Left lung (tissue), 10 donors: ENCODE measurements around the gene SLFN12. TPM values are rescaled to one million over a fixed set of nuclear protein-coding genes. Genes with fewer than 3 reads are reported as not detected.
A peak's percentile ranks its signal among the peaks of the same experiment; 100 is the strongest.

ENCODE experiments used
- ATAC-seq: fragments of 200-7000 bp; cut with Tn5 transposase; one replicate; pipeline ENCODE4 v1.9.1; 2020; ENCODE audit warnings: moderate library complexity
- DNase-seq, 4 donors: peaks; one replicate each; pipeline ENCODE4 v3.0.0-alpha.2; 2013 to 2020
- H3K27ac ChIP-seq, 2 donors: fragments of 200-600 bp; sonication (generic) in 1 of 2; one replicate each; pipeline versions ENCODE4 v1.5.0 to v1.8.0; 2020 to 2021
- H3K27me3 ChIP-seq, 2 donors: fragments of 200-600 bp; sonication (generic) in 1 of 2; one replicate each; pipeline versions ENCODE4 v1.5.0 to v1.8.0; 2020 to 2021
- H3K36me3 ChIP-seq, 2 donors: fragments of 200-600 bp; sonication (generic) in 1 of 2; one replicate each; pipeline versions ENCODE4 v1.5.0 to v1.8.0; 2020 to 2021
- H3K4me1 ChIP-seq, 2 donors: fragments of 200-600 bp; one replicate each; pipeline ENCODE4 v1.8.0; 2021
- H3K4me3 ChIP-seq, 2 donors: fragments of 200-600 bp; sonication (generic) in 1 of 2; one replicate each; pipeline versions ENCODE4 v1.5.0 to v1.8.0; 2020 to 2021; ENCODE audit warnings: mild to moderate bottlenecking in 1 of 2
- H3K9me3 ChIP-seq, 2 donors: fragments of 200-600 bp; sonication (generic) in 1 of 2; one replicate each; pipeline versions ENCODE4 v1.5.0 to v1.8.0; 2020 to 2021
- CTCF ChIP-seq, 2 donors: fragments of 200-600 bp; sonication (generic) in 1 of 2; IDR thresholded peaks; one replicate each; pipeline versions ENCODE4 v1.5.0 to v1.8.0; 2021; ENCODE audit warnings: antibody characterized with exemption in 2 of 2
- intact Hi-C, 2 donors: fragments of 100-400 bp; cut with DNase I; formaldehyde crosslinking; loops; one replicate each; pipeline versions ENCODE4 v1.11.2 to v1.14.2; 2022
- polyA plus RNA-seq, 6 donors: library from polyadenylated mRNA; unstranded; fragments of 120-200 nt; gene quantifications; one replicate each; pipeline ENCODE4 v1.2.1, GENCODE V29; 2013; ENCODE audit not compliant: insufficient read length in 6 of 6
- total RNA-seq, 2 donors: library from RNA; stranded (reverse); fragmentation: NEBNext Ultra II Directional; extraction: Animal tissue kit (Norgen Biotek cat#: 25700); gene quantifications; one replicate each; pipeline ENCODE4 v1.2.1, GENCODE V29; 2021
- donor health status: DM: no; HTN: yes; CAD: no.
- donor health status: DM: no; HTN: no; CAD: no.

Gene SLFN12
- total and polyA plus RNA-seq, 8 donors = 16.7 to 33.9 (median 28.0) TPM

GRCh38 chr17:35374766-35375344, 57.4 kb downstream of the SLFN12 start:
- Histone ChIP-seq H3K36me3 (no peaks in the 10 kb centered on the region), H3K27me3 (peaks cover 0 to 43% of the 10 kb centered on the region in 2 donors), H3K4me1 (peaks cover 14 to 73% of the 10 kb centered on the region in 2 donors), H3K4me3 (peak overlapping the region; percentile 42 to 56), H3K9me3 (no peaks in the 10 kb centered on the region), H3K27ac (peak overlapping the region; percentile 93 to 95)
- TF ChIP-seq CTCF (IDR thresholded peaks at IDR 0.05) = no peak
- DNase-seq (no peak), ATAC-seq (no peak)
- intact Hi-C loops = no loop called here

GRCh38 chr17:35373984-35374765, 58.1 kb downstream of the SLFN12 start:
- Histone ChIP-seq H3K4me3 (peak overlapping the region; percentile 42 to 56), H3K27me3 (peaks cover 0 to 43% of the 10 kb centered on the region in 2 donors), H3K4me1 (peaks cover 14 to 77% of the 10 kb centered on the region in 2 donors), H3K9me3 (no peaks in the 10 kb centered on the region), H3K27ac (peak overlapping the region; percentile 93 to 95), H3K36me3 (peaks cover 0 to 3% of the 10 kb centered on the region in 2 donors)
- DNase-seq (peak; percentile 43 to 91 (median 57)), ATAC-seq (peak; percentile 70)
- TF ChIP-seq CTCF (IDR thresholded peaks at IDR 0.05) = no peak
- intact Hi-C loops = no loop called here

- TF ChIP-seq CTCF (IDR thresholded peaks at IDR 0.05) = no peak
- intact Hi-C loops = no loop called here
- DNase-seq (peak in 3 of 4 donors; percentile 85 to 91 (median 90)), ATAC-seq (peak; percentile 92)
- H3K4me1 ChIP-seq = peaks cover 14 to 83% of the 10 kb centered on the region in 2 donors
- peak within 1 kb of the TSS; percentile 93 to 95 for H3K27ac ChIP-seq
- H3K36me3 ChIP-seq = peaks cover 0 to 6% of the 10 kb centered on the region in 2 donors
- no peaks in the 10 kb centered on the region for H3K9me3 ChIP-seq
- H3K27me3 ChIP-seq = peaks cover 0 to 43% of the 10 kb centered on the region in 2 donors
- H3K4me3 ChIP-seq = peak within 1 kb of the TSS; percentile 42 to 56
These were observed 58.7 kb downstream of the SLFN12 start, which contains the start of gene SLFN11 for GRCh38 chr17:35373534-35373983. Gene SLFN11, minus strand, starts transcription at chr17:35373621. Its CDS starts 9,814 bp downstream, at chr17:35363807.

GRCh38 chr17:35372846-35373533, 59.3 kb downstream of the SLFN12 start:
- DNase-seq = peak in 1 of 4 donors; percentile 84
- H3K4me3 ChIP-seq = peak overlapping the region; percentile 42 to 56
- H3K36me3 ChIP-seq = peaks cover 0 to 6% of the 10 kb centered on the region in 2 donors
- TF ChIP-seq CTCF (IDR thresholded peaks at IDR 0.05) = no peak
- peaks cover 14 to 87% of the 10 kb centered on the region in 2 donors for H3K4me1 ChIP-seq
- H3K27ac ChIP-seq = peak overlapping the region; percentile 93 to 95
- peak; percentile 15 for ATAC-seq
- peaks cover 0 to 43% of the 10 kb centered on the region in 2 donors for H3K27me3 ChIP-seq
- no peaks in the 10 kb centered on the region for H3K9me3 ChIP-seq
- intact Hi-C loops = no loop called here
